ENCODE measurements around the gene EFNA4. TPM values are rescaled to one million over a fixed set of nuclear protein-coding genes. Genes with fewer than 3 reads are reported as not detected.
A peak's percentile ranks its signal among the peaks of the same experiment; 100 is the strongest.

Gene EFNA4
- total RNA-seq, 1 experiment from 2014 or later, result 11.8 TPM

DNA sequence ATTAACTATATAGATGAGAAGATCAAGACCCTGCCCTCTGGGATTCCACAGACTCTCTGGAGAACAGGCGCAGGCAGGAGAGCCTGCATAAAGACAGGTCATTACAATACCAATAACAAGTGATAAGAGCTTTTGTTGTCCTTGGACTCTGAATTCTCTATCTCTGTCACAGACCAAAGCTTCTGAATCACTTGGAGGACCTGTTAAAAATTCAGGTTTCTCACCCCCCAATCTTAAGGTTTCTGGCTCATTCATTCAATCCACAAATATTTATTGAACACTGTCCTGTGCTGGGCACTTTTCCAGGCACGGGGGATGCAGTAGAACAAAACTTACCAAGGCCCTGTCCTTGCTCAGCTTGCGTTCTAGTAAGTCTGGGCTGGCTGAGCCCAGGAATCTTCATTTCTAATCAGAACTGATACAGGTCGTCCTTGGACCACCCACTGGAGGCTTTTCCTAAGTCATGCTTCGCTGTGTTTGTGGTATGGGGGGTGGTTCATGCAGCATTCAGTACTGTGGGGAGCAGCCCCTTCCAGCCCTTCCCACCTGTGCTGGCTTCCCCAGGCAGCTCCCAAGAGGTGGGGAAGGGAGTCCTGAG is 1.4 kb downstream of the EFNA4 start:
- Histone ChIP-seq H2BK120ac (ENCODE audit: low read depth, low read length, poor library complexity, severe bottlenecking) (no peak overlapping the region), H3K56ac (ENCODE audit: insufficient read length, low read depth, low read length) (no peak overlapping the region), H2BK5ac (ENCODE audit: insufficient read length, low read length) (no peak overlapping the region), H3K4me1 (ENCODE audit: insufficient read depth, low read length) (peaks cover 3% of the 10 kb centered on the region; the same call in 1 of the 2 replicates), H3K27ac (ENCODE audit: insufficient read length, low read depth, low read length) (no peak overlapping the region), H3T11ph (ENCODE audit: low read length) (no peak overlapping the region), H2BK12ac (ENCODE audit: insufficient read length, low read depth, low read length) (no peak overlapping the region), H4K8ac (replicated peaks; ENCODE audit: insufficient read length, low read depth, low read length) (no peak overlapping the region), H2BK20ac (ENCODE audit: low read depth, low read length, poor library complexity, severe bottlenecking) (no peak overlapping the region), H3K27me3 (ENCODE audit: insufficient read depth, low read length) (no peaks in the 10 kb centered on the region), H3K79me2 (ENCODE audit: insufficient read depth, low read length) (no peaks in the 10 kb centered on the region; the same call in 1 of the 2 replicates), H3K23me2 (ENCODE audit: insufficient read length, low read depth, low read length, poor library complexity, severe bottlenecking) (peaks cover 17% of the 10 kb centered on the region), H2BK15ac (ENCODE audit: low read depth, low read length) (no peak overlapping the region), H2AFZ (ENCODE audit: low read length) (no peak overlapping the region), H3K9ac (ENCODE audit: extremely low read depth, insufficient read length, low read length) (no peak overlapping the region), H2AK5ac (ENCODE audit: insufficient read length, low read length) (no peak overlapping the region), H3K18ac (ENCODE audit: insufficient read length, low read depth, low read length) (no peak overlapping the region), H3K14ac (ENCODE audit: insufficient read depth, low read length) (no peak overlapping the region), H4K5ac (ENCODE audit: insufficient read length, low read depth, low read length) (no peak overlapping the region), H3K23ac (ENCODE audit: insufficient read length, low read depth, low read length) (no peak overlapping the region), H3K79me1 (ENCODE audit: insufficient read depth, low read depth, low read length, poor library complexity, severe bottlenecking) (no peaks in the 10 kb centered on the region), H4K91ac (ENCODE audit: insufficient read length, low read depth, low read length) (no peak overlapping the region), H3K4ac (ENCODE audit: low read depth, low read length) (no peak overlapping the region), H3K4me2 (ENCODE audit: insufficient read depth, insufficient read length, low read length) (peak overlapping the region; percentile 82), H3K9me3 (ENCODE audit: control insufficient read depth, low read depth, low read length) (no peaks in the 10 kb centered on the region), H4K20me1 (ENCODE audit: control insufficient read depth, insufficient read depth, insufficient read length) (no peaks in the 10 kb centered on the region)
- peaks cover 9 to 32% (median 30%) of the 10 kb centered on the region in 3 experiments for H3K36me3 Mint-ChIP-seq (ENCODE audit: insufficient read depth in 1 of 3, low read depth in 3 of 3)
- peaks cover 18 to 34% of the 10 kb centered on the region in 2 experiments for H3K4me1 Mint-ChIP-seq
- H3K27ac Mint-ChIP-seq, result peak overlapping the region in 2 of 3 experiments; percentile 22 to 29; a peak in 2 of 7 replicates
- no peaks in the 10 kb centered on the region; a peak in 1 of 5 replicates for H3K9me3 Mint-ChIP-seq
- DNase-seq, result no peak
- TF ChIP-seq, protein P1, sequence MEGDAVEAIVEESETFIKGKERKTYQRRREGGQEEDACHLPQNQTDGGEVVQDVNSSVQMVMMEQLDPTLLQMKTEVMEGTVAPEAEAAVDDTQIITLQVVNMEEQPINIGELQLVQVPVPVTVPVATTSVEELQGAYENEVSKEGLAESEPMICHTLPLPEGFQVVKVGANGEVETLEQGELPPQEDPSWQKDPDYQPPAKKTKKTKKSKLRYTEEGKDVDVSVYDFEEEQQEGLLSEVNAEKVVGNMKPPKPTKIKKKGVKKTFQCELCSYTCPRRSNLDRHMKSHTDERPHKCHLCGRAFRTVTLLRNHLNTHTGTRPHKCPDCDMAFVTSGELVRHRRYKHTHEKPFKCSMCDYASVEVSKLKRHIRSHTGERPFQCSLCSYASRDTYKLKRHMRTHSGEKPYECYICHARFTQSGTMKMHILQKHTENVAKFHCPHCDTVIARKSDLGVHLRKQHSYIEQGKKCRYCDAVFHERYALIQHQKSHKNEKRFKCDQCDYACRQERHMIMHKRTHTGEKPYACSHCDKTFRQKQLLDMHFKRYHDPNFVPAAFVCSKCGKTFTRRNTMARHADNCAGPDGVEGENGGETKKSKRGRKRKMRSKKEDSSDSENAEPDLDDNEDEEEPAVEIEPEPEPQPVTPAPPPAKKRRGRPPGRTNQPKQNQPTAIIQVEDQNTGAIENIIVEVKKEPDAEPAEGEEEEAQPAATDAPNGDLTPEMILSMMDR (conservative IDR thresholded peaks at IDR 0.05), result no peak
- no CpG with 5 or more reads among the region's 5 CpGs for WGBS (ENCODE audit: extremely low coverage, insufficient read length, low lambda C conversion rate)
- peaks cover 2% of the 10 kb centered on the region for H3K27me3 Mint-ChIP-seq (ENCODE audit: low read depth)
- H3K4me3 Mint-ChIP-seq, result peak overlapping the region; percentile 66 to 85

Measured in H9 (cell line).